Keratinocyte (primary cell): ENCODE measurements around the gene DSC3. TPM values are rescaled to one million over a fixed set of nuclear protein-coding genes. Genes with fewer than 3 reads are reported as not detected.
A peak's percentile ranks its signal among the peaks of the same experiment; 100 is the strongest.
"Not testable (repeated sequence)": the region's sequence is repeated elsewhere in the genome, so short reads cannot be mapped to it uniquely, and the experiment has no call there.

Experiments
- DNase-seq: peaks from one replicate; pipeline ENCODE4 v3.0.0-alpha.2; 2011; ENCODE audit warnings: low read depth, missing footprints, low spot score
- FAIRE-seq: peaks from 2 replicates; lab custom pipeline; 2011; peaks lifted over from hg19 to GRCh38; lab: Jason Lieb, UNC
- H2AFZ ChIP-seq: 2 replicates; pipeline ENCODE4 v1.6.0; 2012; ENCODE audit warnings: low read length, control low read depth, inconsistent platforms; ENCODE audit not compliant: control insufficient read depth
- H3K27ac ChIP-seq: 2 replicates; pipeline ENCODE4 v1.5.1; 2011; ENCODE audit warnings: low read length; ENCODE audit not compliant: control insufficient read depth, insufficient read depth
- H3K27me3 ChIP-seq: 3 replicates; pipeline ENCODE4 v1.6.0; 2011; ENCODE audit warnings: low read length; ENCODE audit not compliant: control insufficient read depth, insufficient read depth; ENCODE audit errors: extremely low read depth
- H3K36me3 ChIP-seq, 2 experiments: 2 replicates in 1 of 2; 3 replicates in 1 of 2; pipeline ENCODE4 v1.5.1; 2011; ENCODE audit warnings: low read length in 2 of 2, mild to moderate bottlenecking in 1 of 2; ENCODE audit not compliant: control insufficient read depth in 2 of 2, insufficient read depth in 2 of 2; ENCODE audit errors: extremely low read depth in 1 of 2
- H3K4me1 ChIP-seq: 3 replicates; pipeline ENCODE4 v1.5.1; 2011; ENCODE audit warnings: low read length; ENCODE audit not compliant: control insufficient read depth, insufficient read depth; ENCODE audit errors: extremely low read depth
- H3K4me2 ChIP-seq: 3 replicates; pipeline ENCODE4 v1.6.0; 2011; ENCODE audit warnings: low read depth, low read length; ENCODE audit not compliant: control insufficient read depth, insufficient read depth; ENCODE audit errors: extremely low read depth
- H3K4me3 ChIP-seq, 3 experiments: fragments of 200-600 bp in 1 of 3; sonication (generic) in 1 of 3; 2 replicates in 2 of 3; 3 replicates in 1 of 3; pipeline ENCODE4 v1.5.1; 2011 to 2016; ENCODE audit warnings: low read length in 3 of 3, mild to moderate bottlenecking in 3 of 3, control low read depth in 2 of 3, inconsistent platforms in 1 of 3, low read depth in 1 of 3, mixed read lengths in 1 of 3, mixed run types in 1 of 3, moderate library complexity in 1 of 3; ENCODE audit not compliant: control insufficient read depth in 2 of 3, insufficient read depth in 2 of 3; ENCODE audit errors: extremely low read depth in 1 of 3
- H3K79me2 ChIP-seq: 2 replicates; pipeline ENCODE4 v1.6.0; 2012; ENCODE audit warnings: low read length; ENCODE audit not compliant: control insufficient read depth, insufficient read depth
- H3K9ac ChIP-seq: 3 replicates; pipeline ENCODE4 v1.6.0; 2011; ENCODE audit warnings: low read length; ENCODE audit not compliant: control insufficient read depth, insufficient read depth; ENCODE audit errors: extremely low read depth
- H3K9me1 ChIP-seq: 3 replicates; pipeline ENCODE4 v1.6.0; 2011; ENCODE audit warnings: low read length; ENCODE audit not compliant: control insufficient read depth, insufficient read depth; ENCODE audit errors: extremely low read depth
- H3K9me3 ChIP-seq: 2 replicates; pipeline ENCODE4 v1.5.1; 2012; ENCODE audit warnings: low read depth, low read length; ENCODE audit not compliant: control insufficient read depth
- H4K20me1 ChIP-seq: 3 replicates; pipeline ENCODE4 v1.6.0; 2011; ENCODE audit warnings: low read length; ENCODE audit not compliant: control insufficient read depth, insufficient read depth; ENCODE audit errors: extremely low read depth
- EZH2 ChIP-seq: IDR thresholded peaks from one replicate; pipeline ENCODE4 v1.6.1; 2012; ENCODE audit warnings: inconsistent platforms, mild to moderate bottlenecking, low read length, moderate library complexity
- dilution Hi-C: fragments of 300-500 bp; cut with MboI; formaldehyde crosslinking; loops from one replicate; pipeline ENCODE4 v1.7.0; 2020; ENCODE audit warnings: low sequenced_read_pairs; ENCODE audit not compliant: extremely low pct_ligation_motif_present
- polyA plus RNA-seq, 5 experiments: library from polyadenylated mRNA; depleted of rRNA in 3 of 5; stranded (reverse) in 3 of 5; stranded (forward) in 1 of 5; unstranded in 1 of 5; fragments of >200 nt; gene quantifications; 1 replicate in 1 of 5; 2 replicates in 3 of 5; 3 replicates in 1 of 5; pipeline versions ENCODE4 v1.2.1 to v1.2.3, GENCODE V29; 2011 to 2012; ENCODE audit warnings: missing spikeins in 2 of 5, low read depth in 1 of 5, low replicate concordance in 1 of 5
- TF ChIP-seq, protein P1 (sequence below), 3 experiments: IDR thresholded peaks in 1 of 3; conservative IDR thresholded peaks in 1 of 3; optimal IDR thresholded peaks in 1 of 3; 2 replicates in 2 of 3; 3 replicates in 1 of 3; pipeline versions ENCODE3 to v1.5.1; 2011; ENCODE audit warnings: low read length in 3 of 3, mild to moderate bottlenecking in 3 of 3, moderate library complexity in 2 of 3, control low read depth in 1 of 3, inconsistent platforms in 1 of 3; ENCODE audit not compliant: insufficient read depth in 2 of 3; ENCODE audit errors: extremely low read depth in 1 of 3

DSC3 gene
- polyA plus RNA-seq, 1 donor (not counting 4 experiments of a cell fraction or from before 2014, with no cell fraction given), result 116 TPM

DNA sequence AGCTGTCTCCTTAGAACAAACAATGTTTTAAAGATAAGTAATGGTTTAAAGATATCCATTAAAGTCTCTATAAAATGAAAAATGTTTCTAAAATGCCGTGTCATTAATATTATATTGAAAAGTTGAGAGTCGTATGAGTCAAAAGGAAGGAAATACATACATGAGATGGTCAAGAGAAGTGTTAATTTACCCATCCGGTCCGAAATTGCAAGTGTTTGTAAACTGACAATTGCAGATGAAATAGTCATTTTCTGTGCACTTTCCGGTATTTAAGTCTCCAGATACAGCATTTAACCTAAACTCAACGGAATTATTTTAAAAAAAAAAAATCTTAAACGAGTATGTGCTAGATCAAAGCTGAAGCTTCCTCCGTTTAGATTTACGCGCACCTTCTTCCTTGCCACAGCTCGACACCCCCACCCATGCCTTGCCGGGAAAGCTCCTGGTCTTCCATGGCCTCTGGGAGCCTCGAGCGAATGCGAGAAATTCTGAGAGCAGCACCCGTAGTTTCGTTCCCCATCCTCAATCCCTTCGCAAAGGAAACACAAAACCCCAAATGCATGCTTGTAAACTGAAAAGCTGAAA lies 1.8 kb downstream of the DSC3 start:
- Histone ChIP-seq H3K27me3 (no peaks in the 10 kb centered on the region), H3K36me3 (no peaks in the 10 kb centered on the region), H3K4me2 (peak overlapping the region; percentile 98), H4K20me1 (no peaks in the 10 kb centered on the region), H2AFZ (no peak overlapping the region), H3K9me1 (no peaks in the 10 kb centered on the region), H3K27ac (peak overlapping the region; percentile 98), H3K4me1 (peaks cover 60% of the 10 kb centered on the region), H3K79me2 (peaks cover 67% of the 10 kb centered on the region), H3K4me3 (peak overlapping the region; percentile 84 to 98 (median 95)), H3K9me3 (no peaks in the 10 kb centered on the region), H3K9ac (peak overlapping the region; percentile 99)
- FAIRE-seq (peak; percentile 68), DNase-seq (no peak)
- dilution Hi-C loops, result no loop called here
- TF ChIP-seq, protein P1, sequence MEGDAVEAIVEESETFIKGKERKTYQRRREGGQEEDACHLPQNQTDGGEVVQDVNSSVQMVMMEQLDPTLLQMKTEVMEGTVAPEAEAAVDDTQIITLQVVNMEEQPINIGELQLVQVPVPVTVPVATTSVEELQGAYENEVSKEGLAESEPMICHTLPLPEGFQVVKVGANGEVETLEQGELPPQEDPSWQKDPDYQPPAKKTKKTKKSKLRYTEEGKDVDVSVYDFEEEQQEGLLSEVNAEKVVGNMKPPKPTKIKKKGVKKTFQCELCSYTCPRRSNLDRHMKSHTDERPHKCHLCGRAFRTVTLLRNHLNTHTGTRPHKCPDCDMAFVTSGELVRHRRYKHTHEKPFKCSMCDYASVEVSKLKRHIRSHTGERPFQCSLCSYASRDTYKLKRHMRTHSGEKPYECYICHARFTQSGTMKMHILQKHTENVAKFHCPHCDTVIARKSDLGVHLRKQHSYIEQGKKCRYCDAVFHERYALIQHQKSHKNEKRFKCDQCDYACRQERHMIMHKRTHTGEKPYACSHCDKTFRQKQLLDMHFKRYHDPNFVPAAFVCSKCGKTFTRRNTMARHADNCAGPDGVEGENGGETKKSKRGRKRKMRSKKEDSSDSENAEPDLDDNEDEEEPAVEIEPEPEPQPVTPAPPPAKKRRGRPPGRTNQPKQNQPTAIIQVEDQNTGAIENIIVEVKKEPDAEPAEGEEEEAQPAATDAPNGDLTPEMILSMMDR (optimal IDR thresholded peaks at IDR 0.05 in 1 of 3, IDR thresholded peaks at IDR 0.05 in 1 of 3, conservative IDR thresholded peaks at IDR 0.05 in 1 of 3; ENCODE audit: extremely low read depth in 1 of 3, insufficient read depth in 2 of 3, low read length in 3 of 3), result no peak
- no peak for TF ChIP-seq EZH2

DNA sequence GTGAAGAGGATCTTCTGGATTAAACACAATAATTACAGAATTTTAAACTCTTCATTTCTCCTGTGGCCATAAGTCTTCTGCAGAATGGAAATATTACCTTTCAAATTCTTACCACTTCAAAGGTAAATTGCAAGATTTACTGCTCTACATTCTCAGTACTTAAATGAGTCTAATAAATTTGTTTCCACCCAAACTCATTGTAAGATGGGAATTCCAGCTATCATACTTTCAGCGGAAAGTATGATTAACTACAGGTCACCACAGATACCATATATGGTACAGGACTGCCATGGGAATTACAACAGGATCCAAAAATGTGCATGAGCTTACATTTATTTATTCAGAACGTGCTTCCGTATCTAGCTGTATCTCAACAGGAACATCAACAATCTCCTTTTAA lies 3.1 kb downstream of the DSC3 start:
- dilution Hi-C loops, result no loop called here
- FAIRE-seq, result peak; percentile 70

GRCh38 chr18:31037686-31038085 lies 4.9 kb downstream of the DSC3 start:
- H3K9me3 ChIP-seq, H3K36me3 ChIP-seq, H2AFZ ChIP-seq, FAIRE-seq, H4K20me1 ChIP-seq, H3K9me1 ChIP-seq, DNase-seq, dilution Hi-C loops, H3K27me3 ChIP-seq: not testable (repeated sequence)
- Histone ChIP-seq H3K27ac (peak overlapping the region; percentile 98), H3K4me2 (peak overlapping the region; percentile 98), H3K9ac (peak overlapping the region; percentile 47), H3K4me3 (peak overlapping the region in 1 of 3 experiments; percentile 46), H3K4me1 (peaks cover 43% of the 10 kb centered on the region), H3K79me2 (peaks cover 98% of the 10 kb centered on the region)

More for the DNA sequence above, 3.1 kb downstream of the DSC3 start:
- no peaks in the 10 kb centered on the region for H3K27me3 ChIP-seq
- H3K9ac ChIP-seq, result peak overlapping the region; percentile 99
- TF ChIP-seq, protein P1 (optimal IDR thresholded peaks at IDR 0.05 in 1 of 3, IDR thresholded peaks at IDR 0.05 in 1 of 3, conservative IDR thresholded peaks at IDR 0.05 in 1 of 3; ENCODE audit: extremely low read depth in 1 of 3, insufficient read depth in 2 of 3, low read length in 3 of 3), result no peak
- no peak for TF ChIP-seq EZH2
- H3K9me3 ChIP-seq, result no peaks in the 10 kb centered on the region
- H3K4me2 ChIP-seq, result peak overlapping the region; percentile 98
- no peaks in the 10 kb centered on the region for H4K20me1 ChIP-seq
- H3K4me1 ChIP-seq, result peaks cover 56% of the 10 kb centered on the region
- H3K36me3 ChIP-seq, result no peaks in the 10 kb centered on the region
- peak overlapping the region; percentile 98 for H3K27ac ChIP-seq
- peaks cover 80% of the 10 kb centered on the region for H3K79me2 ChIP-seq
- no peak overlapping the region for H2AFZ ChIP-seq
- peak overlapping the region; percentile 84 to 98 (median 95) for H3K4me3 ChIP-seq
- H3K9me1 ChIP-seq, result no peaks in the 10 kb centered on the region
- DNase-seq, result peak; percentile 46
